HG02981 (cell line): Measurements from ENCODE around the gene GPRC5C.

Experiments used
- ATAC-seq: cut with Tn5 transposase; IDR thresholded peaks from one replicate; pipeline ENCODE4 v1.9.1; 2021; ENCODE audit warnings: mild to moderate bottlenecking, moderate library complexity; ENCODE audit not compliant: unreplicated experiment

Gene GPRC5C, protein sequence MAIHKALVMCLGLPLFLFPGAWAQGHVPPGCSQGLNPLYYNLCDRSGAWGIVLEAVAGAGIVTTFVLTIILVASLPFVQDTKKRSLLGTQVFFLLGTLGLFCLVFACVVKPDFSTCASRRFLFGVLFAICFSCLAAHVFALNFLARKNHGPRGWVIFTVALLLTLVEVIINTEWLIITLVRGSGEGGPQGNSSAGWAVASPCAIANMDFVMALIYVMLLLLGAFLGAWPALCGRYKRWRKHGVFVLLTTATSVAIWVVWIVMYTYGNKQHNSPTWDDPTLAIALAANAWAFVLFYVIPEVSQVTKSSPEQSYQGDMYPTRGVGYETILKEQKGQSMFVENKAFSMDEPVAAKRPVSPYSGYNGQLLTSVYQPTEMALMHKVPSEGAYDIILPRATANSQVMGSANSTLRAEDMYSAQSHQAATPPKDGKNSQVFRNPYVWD

DNA sequence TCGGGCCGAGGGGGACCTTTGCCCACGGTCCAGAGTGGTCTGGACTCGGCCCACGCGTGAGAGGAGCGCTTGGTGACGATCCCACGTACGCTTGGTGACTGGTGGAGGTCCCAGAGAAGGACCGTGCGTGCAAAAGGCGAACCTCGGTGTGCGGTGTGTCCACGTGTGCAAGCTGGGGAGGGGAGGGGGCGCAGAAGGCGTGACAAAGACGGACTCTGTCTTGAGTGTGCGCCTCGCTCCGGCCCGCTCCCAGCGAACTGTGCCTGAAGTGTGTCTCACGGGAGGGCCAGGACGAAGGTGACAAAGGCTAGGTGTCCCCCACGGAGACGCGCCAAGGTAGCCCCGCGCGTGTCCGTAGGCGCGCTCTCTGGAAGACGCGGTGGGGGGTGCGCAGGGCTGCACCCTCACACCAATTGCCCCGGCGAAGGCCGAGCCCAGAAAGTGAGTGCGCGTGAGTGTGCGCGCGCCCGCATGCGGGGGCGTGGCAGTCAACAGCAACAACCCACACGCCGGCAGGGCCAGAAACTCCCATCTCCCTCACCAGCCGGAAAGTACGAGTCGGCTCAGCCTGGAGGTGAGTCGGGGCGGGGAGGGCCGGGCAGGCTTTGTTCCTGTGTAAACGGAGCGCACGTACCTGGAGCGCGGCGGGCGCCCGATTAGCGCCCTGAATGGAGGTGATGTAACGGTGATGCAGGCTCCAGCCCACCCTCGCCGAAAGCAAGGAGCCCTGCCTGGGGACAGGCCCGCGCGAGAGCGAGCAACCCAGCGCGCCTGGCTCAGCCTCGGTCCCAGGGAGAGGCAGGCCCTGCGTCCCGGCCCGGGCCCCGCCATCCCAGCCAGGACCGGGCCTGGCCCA is at the start of gene GPRC5C:
GPRC5C (plus strand) TSS at position 521 of the 856 bp plus-strand sequence. CDS start 7,689 bp downstream, outside the sequence.
- ATAC-seq = no peak

DNA sequence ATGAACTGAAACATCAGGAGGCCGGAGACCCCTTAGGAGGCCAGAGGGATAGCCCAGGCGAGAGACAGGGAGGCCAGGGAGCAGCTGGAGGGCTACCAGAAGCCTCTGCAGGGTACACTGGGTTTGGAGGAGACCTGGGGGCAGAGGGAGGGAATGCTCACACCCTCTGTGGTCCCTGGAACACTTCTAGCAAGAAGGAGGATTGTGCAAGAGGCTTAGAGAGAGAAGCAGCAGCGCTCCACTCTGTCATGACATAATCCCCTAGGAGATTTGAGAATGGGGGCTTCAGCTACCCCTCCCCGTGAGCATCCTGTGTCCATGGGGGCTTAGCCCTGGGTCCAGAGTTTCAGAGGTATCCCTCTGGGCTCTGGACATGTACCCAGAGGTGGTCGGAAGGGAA is 48.7 kb upstream of the GPRC5C start:
- ATAC-seq = no peak

DNA sequence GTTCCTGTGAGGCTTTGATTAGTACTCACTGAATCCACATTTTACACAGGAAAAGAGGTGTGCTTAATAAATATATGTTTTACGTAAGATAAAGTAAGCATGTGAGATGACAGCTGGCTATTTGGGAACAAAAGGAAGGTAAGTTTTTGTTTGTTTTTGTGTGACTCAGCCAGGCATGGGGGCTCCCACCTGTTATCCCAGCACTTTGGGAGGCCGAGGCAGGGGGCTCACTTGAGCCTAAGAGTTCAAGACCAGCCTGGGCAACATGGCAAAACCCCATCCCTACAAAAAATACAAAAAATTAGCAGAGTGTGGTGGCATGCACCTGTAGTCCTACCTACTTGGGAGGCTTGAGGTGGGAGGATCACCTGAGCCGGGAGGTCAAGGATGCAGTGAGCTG is 46.7 kb upstream of the GPRC5C start:
- no peak for ATAC-seq

DNA sequence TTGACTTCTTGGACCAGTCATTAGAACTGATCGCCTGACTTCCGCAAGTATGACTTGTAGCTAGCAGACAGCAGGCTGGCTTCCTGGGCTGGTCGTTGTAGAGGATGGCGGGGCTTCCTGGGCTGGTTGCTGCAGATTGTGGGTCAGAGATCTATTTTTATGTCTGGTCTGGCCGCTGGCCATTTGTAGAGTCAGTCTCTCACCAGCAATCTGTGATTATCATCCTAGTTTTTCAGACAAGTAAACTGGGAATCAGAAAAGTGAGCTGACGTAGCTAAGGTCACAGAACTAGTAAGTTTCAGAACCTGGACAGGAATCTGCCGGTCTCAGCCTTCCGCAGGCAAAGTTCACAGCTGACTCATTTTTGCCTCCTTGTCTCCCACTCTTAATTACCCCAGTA is 45.5 kb upstream of the GPRC5C start:
- ATAC-seq = no peak

DNA sequence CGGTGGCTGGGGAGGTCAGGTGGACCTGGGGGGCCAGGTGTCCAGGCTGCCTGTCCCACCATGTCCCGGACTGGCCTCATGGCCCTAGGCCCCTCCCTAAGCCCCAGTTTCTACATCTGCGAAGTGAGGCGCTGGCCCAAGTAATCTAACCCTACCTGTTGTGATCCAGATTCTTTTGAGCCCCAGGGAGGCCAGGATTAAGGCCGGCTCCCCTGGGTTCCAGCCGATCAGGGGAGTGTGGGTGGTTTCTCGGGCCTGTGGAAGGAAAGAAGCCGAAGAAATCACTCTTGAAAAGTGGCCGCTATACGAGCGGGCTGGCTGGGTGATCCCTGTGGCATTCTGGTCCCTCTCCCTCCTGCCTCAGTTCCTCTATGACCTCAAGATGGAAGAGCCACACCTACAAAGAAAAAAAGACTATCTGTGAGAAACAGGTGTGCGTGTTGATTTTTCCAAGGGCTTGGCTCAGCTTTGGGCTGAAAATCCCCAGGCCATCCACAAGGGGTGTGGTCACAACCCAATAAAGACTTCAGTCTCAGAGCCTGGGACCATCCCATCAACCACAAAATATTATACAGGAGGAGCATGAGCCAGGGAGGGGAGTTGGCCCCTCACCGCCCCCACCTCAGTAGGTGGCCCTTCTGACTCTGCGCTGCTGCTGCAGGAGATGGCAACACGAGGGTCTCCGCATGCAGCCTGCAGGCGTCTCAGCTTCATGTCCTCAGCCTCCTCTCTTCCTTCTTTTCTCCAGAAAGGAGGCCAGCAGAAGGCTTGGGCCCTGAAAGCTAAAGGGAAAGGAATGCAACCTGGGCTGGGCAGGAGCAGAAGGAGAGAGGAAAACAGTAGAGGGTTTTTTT is 44.3 kb upstream of the GPRC5C start:
- ATAC-seq = no peak

DNA sequence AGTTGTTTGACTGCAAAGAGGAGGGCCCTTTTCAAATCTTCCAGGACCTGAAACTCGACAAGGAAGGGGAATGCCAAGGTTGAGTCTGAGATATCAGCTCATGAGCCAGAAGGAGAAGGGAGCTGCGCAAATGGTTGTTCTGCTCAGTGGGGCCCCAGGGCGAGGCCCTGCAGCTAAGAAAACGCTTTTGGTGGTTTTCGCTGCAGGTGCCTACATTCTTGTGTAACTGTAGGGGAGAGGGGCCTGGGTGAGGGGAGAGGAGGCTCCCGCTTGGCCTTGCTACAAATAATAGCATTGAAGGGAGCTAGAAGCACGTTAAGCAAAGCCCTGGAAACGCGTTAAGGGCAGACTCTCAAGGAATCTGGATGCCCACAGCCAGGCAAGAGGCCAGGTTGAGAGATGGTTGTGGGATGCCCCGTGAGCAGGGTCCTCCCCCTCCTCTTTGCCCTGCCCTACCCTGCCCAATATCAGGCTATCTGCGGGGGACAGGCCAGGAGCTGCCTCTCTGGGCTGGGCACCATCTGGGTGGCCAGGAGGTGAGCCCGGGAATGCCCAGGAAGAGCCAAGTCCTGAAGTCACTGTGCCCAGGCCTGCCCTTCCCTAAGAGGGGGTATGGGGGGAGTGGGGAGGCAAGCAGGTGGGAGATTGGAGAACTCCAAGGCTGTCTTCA is 42.7 kb upstream of the GPRC5C start:
- ATAC-seq = no peak

DNA sequence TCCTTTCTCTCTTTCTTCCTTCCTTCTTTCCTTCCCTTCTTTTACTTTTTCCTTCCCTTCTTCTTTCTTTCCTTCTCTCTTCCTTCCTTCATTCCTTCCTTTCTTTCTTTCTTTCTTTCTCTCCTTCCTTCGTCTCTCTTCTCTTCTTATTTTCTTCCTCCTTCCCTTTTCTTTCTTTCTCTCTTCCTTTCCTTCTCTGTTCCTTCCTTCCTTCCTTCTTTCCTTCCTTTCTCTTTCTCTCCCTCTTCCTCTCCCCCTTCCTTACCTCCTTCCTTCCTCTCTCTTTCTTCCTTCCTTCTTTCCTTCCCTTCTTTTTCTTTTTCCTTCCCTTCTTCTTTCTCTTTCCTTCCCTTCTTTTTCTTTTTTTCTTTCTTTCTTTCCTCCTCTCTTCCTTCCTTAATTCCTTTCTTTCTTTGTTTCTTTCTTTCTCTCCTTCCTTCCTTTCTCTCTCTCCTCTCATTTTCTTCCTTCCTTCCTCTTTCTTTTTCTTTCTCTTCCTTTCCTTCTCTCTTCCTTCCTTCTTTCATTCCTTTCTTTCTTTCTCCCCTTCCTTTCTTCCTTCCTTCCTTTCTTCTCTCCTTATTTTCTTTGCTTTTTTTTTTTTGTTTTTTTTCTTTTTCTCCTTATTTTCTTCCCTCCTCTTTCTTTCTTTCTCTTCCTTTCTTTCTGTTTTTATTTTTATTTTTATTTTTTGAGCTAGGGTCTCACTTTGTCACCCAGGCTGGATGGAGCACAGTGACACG is 41.8 kb upstream of the GPRC5C start:
- ATAC-seq = no peak

DNA sequence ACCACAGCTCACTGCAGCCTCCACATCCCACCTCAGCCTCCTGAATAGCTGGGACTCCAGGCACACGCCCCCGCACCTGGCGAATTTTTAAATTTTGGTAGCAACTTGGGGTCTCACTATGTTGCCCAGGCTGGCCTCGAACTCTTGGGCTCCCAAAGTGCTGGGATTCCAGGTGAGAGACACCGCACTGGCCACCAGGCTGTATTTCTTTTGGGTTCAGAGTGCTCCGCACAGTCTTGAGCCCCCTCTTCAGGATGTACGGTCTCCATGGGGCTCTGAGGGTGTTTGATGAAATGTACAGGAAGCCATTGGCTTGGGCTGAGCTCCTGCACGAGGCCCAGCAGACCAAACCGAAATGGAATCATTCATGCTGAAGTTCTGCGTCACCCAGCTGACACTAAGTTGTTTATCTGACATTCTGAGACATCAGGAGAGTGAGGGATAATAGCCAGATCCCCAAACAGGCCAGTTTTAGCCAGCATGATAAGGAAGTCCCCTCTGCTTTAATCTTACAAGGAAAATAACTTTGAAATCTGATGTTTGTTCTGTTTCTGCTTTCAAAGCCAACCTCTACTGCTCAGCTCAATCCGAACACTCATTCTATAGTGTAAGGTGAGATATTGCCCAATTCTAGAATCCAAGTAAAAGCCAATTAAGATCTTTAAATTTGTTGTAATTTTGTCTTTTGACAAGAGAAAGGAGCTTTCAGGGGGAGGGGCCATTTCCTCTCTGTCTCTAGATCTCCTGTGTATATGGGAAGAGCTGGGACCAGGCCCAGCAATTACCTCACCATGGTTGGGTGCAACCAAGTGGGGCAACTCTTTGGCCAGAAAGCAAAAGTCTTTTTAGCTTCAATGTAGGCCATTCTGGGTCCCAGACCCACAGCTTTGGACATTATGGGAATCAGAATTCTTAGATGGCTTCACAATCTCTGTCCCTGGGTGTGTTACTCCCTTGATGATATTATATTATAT is 40.9 kb upstream of the GPRC5C start:
- ATAC-seq = no peak

DNA sequence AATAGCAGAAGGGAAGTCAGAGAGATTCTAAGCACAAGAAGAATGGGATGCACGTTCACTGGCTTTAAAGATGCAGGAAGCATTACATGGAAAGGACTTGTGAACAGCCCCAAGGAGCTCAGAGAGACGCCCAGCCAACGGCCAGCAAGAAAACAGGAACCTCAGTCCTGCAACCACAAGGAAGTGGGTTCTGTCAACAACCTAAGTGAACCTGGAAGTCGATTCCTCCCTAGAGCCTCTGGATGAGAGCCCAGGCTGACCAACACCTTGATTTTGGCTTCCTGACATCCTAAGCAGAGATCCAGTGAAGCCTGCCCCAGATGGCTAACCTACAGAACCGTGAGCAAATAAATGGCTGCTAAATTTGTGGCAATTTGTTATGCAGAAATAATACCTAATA is 40.1 kb upstream of the GPRC5C start:
- no peak for ATAC-seq

DNA sequence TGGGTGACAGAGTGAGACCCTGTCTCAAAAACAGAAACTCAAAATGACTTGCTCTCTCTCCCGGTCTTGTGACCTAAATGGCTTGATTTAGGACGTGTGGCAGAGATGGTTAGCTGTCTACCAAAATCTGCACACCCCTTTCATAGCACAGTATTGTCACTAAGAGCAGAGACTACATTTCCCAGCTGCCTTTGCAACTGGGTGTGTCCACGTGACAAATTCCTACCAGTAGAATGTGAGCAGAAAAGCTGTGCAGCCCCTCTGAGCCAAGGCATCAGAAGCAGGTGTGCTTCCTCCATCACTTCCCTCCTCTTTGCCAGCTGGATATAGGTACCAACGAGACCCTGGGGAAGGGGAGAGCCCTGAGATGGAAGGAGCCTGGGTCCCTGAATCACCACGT is 39.0 kb upstream of the GPRC5C start:
- no peak for ATAC-seq

DNA sequence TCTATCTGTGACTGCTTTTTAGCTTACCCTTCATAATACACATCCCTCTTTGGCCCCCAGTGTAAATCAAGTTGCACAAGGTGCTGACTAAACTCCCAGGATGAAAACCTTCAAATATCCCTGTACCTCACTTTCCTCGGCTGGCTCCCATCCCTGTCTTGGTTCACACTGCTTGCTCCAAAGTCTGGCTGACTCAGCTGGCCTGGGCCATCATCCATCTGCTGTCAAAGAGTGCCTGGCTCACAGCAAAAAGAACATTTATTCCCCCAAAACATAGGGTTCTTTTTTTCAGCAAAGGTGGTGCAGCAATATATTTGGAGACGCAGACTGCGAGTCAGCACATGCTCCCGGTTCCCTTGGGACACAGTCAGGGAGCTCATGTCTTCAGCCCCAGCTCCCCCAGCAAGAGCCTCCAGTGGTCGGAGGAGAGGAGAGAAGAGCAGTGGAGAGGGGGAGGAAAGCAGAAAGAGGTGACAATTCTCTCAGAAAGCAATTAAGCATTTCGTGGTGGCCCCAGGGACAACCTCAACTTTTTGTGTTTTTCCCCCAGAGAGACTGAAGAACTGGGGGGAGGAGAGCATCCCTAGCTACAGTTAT is 38.4 kb upstream of the GPRC5C start:
- no peak for ATAC-seq

DNA sequence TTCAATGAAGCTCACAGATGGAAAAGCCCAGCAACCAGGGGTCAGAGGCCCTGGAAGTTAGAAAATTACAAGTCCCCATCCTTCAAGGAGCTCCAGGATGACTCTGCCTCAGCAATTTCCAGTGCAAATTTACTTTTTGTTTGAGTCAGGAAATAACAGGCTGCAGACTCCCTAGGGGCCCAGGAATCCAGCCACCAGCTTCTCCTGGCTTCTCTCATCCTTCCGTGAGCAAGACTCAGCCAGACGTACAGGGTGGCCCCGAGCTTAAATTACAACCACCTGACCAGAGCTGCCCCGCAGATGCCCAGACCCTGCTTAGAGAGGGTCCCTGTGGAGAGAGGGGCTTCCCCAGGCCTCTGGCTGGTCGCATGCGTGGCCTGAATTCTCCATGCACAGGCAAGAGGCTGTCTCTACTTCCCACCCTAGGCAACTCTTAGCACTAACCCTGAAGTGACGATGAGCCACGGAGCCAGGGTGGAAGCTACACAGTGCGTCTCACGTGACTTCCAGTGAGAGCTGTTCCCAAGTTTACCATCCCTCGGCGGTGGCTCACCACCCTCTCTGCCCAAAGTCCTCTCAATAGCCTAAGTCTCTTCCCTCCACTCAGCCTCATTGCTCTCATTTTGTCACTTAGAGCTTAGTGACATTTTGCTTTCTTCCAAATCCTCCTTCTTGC is 37.5 kb upstream of the GPRC5C start:
- no peak for ATAC-seq

DNA sequence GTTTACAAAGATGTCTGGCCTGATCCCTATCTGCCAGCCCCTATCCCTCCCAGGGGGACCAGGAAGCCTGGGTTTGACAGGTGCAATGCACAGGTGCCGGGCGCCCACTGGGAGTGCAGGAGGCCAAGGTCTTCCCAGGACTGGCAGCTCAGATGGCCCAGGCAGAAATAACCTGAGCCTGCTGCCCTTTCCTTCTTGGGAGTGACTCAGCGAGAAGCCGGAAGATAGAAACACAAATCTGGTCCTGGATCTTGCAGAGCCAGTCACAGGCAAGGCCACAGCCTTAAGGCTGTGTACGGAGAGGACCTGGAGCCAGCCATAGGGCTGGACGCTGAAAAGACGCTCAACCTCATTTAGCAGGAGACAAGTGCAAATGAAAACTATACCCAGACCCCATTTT is 36.9 kb upstream of the GPRC5C start:
- ATAC-seq = no peak

DNA sequence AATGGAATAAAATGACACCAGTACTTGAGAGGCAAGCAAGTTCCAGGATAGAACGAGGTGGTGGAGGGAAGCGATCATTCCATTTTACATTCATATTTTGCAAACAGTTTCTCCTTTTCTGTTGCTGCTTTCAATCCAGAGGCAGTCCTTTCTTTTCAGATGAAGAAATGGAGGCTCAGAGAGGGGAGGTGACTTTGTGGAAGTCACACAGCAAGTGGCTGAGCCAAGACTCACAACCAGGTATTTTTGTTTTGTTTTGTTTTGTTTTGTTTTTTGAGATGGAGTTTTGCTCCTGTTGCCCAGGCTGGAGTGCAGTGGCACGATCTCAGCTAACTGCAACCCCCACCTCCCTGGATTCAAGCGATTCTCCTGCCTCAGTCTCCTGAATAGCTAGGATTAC is 35.3 kb upstream of the GPRC5C start:
- ATAC-seq = no peak

DNA sequence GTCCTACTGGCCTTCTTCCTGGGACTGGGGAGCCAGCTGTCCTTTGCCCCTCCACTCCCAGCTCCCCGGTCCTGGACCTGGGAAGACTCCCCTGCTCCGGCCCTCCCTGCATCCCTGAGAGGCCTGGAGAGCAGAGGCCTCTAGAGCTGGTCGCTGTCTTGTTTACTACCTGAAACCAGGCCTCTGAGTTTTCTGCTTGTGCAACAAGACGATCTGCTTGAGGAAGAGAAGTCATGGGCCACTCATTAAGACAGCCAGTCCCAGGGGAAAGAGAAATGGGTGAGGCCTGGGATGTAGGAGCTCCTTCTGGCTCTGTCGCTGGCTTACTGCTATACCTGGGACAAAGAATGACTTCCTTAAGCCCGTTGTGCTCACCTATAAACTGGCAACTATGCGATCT is 29.8 kb upstream of the GPRC5C start:
- ATAC-seq = no peak

DNA sequence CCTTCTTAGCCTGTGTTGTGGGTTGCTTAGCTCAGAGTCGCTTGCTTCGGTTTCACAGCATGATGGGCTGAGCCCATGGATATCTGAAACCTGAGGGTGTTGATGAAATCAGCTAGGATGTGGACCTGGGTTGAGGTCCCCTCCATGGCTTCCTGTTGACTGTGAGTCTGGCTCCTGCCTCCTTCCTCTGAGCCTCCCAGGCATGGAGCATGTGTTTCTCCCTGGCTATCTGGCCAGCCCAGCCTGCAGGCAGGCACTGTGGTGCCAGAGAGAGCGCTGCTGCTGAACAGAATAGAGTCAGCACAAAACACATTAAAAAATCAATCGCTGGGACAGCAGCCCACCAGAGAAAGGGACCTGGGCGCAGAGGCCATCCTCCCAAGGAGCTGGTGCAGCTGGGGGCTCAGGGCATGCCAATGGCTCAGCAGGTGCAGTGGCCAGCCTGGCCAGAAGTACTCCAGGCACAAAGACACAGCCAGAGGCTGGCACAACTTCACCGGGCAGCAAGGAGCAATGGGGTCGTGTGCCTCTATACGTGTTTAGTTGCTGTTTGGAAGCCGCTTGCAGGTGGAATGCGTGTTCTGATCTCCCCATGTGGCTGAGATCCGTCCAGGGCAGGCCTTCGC is 28.3 kb upstream of the GPRC5C start:
- no peak for ATAC-seq

DNA sequence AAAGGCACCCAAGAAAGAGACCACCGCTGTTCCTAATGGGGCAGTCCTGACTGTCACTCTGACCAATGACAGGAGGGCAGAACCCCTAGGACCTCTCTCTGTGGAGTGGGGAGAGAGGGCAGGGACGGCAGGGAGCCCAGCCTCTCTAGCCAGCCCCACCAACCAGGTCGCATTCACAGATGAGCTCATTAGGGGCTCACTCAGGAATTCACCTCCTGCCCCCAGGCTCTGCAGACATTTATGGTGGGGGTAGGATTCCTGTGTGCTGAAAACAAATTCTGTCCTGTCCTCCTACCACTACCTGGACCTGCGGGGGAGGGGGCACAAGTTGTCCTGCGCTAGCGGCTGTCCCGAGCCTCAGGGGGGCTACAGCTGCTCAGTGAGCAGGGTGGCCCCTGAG is 27.7 kb upstream of the GPRC5C start:
- no peak for ATAC-seq
